HCT116 (cell line): ENCODE data around the gene TENM4. TPM values are rescaled to one million over a fixed set of nuclear protein-coding genes. Genes with fewer than 3 reads are reported as not detected.

Source experiments
- ATAC-seq: fragments of 200-7000 bp; cut with Tn5 transposase; 2 replicates; pipeline ENCODE4 v1.9.1; 2020; ENCODE audit warnings: mild to moderate bottlenecking, moderate library complexity
- BruUV-seq: library from RNA; stranded (reverse); fragments of 400-500 nt; replicated peaks from 2 replicates; lab custom pipeline; 2021; lab: Mats Ljungman, UMichigan
- CTCF ChIA-PET: fragments of 300-600 bp; sonication (Branson Sonifier 250); formaldehyde crosslinking; loops from one replicate; lab custom pipeline; 2021; ENCODE audit warnings: antibody characterized with exemption; lab: Charles Lee
- POLR2A ChIA-PET: fragments of 300-600, 350-600 bp; sonication (Branson Sonifier 250); formaldehyde crosslinking; loops from one replicate; lab custom pipeline; 2021; ENCODE audit warnings: antibody characterized with exemption; lab: Charles Lee
- RAD21 ChIA-PET, 2 experiments: fragments of 300-600 bp; sonication (Branson Sonifier 250); formaldehyde crosslinking; loops; one replicate each; lab custom pipeline; 2023; ENCODE audit warnings: low total read pairs in 2 of 2; ENCODE audit not compliant: uncharacterized antibody in 2 of 2, unreplicated experiment in 2 of 2, low non-redundant PET in 1 of 2; lab: Charles Lee
- DNase-seq: peaks from one replicate; pipeline ENCODE4 v3.0.0-alpha.2; 2010; ENCODE audit warnings: low read depth, low spot score
- H2AFZ ChIP-seq: fragments of 200-600 bp; shearing (Covaris generic), sonication (generic); 2 replicates; pipeline ENCODE4 v1.6.1; 2017; ENCODE audit warnings: low read depth, mixed run types, mixed read lengths, antibody characterized with exemption, low read length; ENCODE audit not compliant: poor library complexity, severe bottlenecking
- H3K27ac ChIP-seq: 2 replicates; pipeline ENCODE4 v1.5.1; 2012; ENCODE audit warnings: low read depth, low read length
- H3K27me3 ChIP-seq: fragments of 200-600 bp; sonication (generic); 2 replicates; pipeline ENCODE4 v1.6.1; 2016; ENCODE audit warnings: mixed run types, low read length, mixed read lengths; ENCODE audit not compliant: insufficient read depth
- H3K36me3 ChIP-seq, 2 experiments: fragments of 200-500 bp in 1 of 2; fragments of 200-600 bp in 1 of 2; sonication (Bioruptor generic) in 1 of 2; sonication (generic) in 1 of 2; 2 replicates each; pipeline versions ENCODE4 v1.5.1 to v1.6.1; 2014 to 2016; ENCODE audit warnings: low read length in 2 of 2, inconsistent platforms in 1 of 2, mixed read lengths in 1 of 2, mixed run types in 1 of 2; ENCODE audit not compliant: insufficient read depth in 2 of 2, control insufficient read depth in 1 of 2
- H3K4me1 ChIP-seq, 2 experiments: fragments of 200-600 bp in 1 of 2; sonication (generic) in 1 of 2; 2 replicates each; pipeline versions ENCODE4 v1.5.1 to v1.6.1; 2012 to 2017; ENCODE audit warnings: low read length in 2 of 2, inconsistent platforms in 1 of 2, mild to moderate bottlenecking in 1 of 2, mixed read lengths in 1 of 2, mixed run types in 1 of 2, moderate library complexity in 1 of 2; ENCODE audit not compliant: insufficient read depth in 2 of 2, control insufficient read depth in 1 of 2
- H3K4me2 ChIP-seq: fragments of 200-600 bp; sonication (generic); 2 replicates; pipeline ENCODE4 v1.6.1; 2017; ENCODE audit warnings: mixed run types, low read length, mixed read lengths
- H3K4me3 ChIP-seq, 2 experiments: fragments of 200-600 bp in 1 of 2; sonication (generic) in 1 of 2; replicated peaks in 1 of 2; 2 replicates each; pipeline ENCODE4 v1.5.1; 2011 to 2016; ENCODE audit warnings: low read length in 2 of 2, control low read depth in 1 of 2, low read depth in 1 of 2, mild to moderate bottlenecking in 1 of 2, mixed read lengths in 1 of 2, mixed run types in 1 of 2
- H3K79me2 ChIP-seq: fragments of 200-600 bp; sonication (generic); 2 replicates; pipeline ENCODE4 v1.6.1; 2017; ENCODE audit warnings: mild to moderate bottlenecking, mixed run types, low read length, moderate library complexity, mixed read lengths; ENCODE audit not compliant: insufficient read depth
- H3K9ac ChIP-seq: fragments of 200-600 bp; sonication (generic); 2 replicates; pipeline ENCODE4 v1.6.1; 2016; ENCODE audit warnings: low read length, mixed read lengths
- H3K9me2 ChIP-seq: fragments of 200-600 bp; sonication (generic), shearing (Covaris generic); 2 replicates; pipeline ENCODE4 v1.6.1; 2017; ENCODE audit warnings: mixed run types, mild to moderate bottlenecking, moderate library complexity; ENCODE audit not compliant: insufficient read depth
- H3K9me3 ChIP-seq, 2 experiments: fragments of 200-500 bp in 1 of 2; fragments of 200-600 bp in 1 of 2; sonication (Bioruptor generic) in 1 of 2; sonication (generic) in 1 of 2; 2 replicates each; pipeline ENCODE4 v1.6.1; 2014 to 2017; ENCODE audit warnings: low read length in 2 of 2, mixed read lengths in 2 of 2, inconsistent platforms in 1 of 2, low read depth in 1 of 2, mild to moderate bottlenecking in 1 of 2, mixed run types in 1 of 2, moderate library complexity in 1 of 2; ENCODE audit not compliant: control insufficient read depth in 1 of 2, insufficient read depth in 1 of 2
- H4K20me1 ChIP-seq: fragments of 200-600 bp; sonication (generic), shearing (Covaris generic); 2 replicates; pipeline ENCODE4 v1.6.1; 2017; ENCODE audit warnings: mixed run types, mild to moderate bottlenecking, moderate library complexity; ENCODE audit not compliant: insufficient read depth
- EZH2phosphoT487 ChIP-seq: fragments of 200-600 bp; IDR thresholded peaks from 2 replicates; pipeline ENCODE4 v1.6.1; 2018; ENCODE audit warnings: antibody characterized with exemption, borderline replicate concordance
- POLR2A ChIP-seq: IDR thresholded peaks from 2 replicates; pipeline ENCODE4 v1.7.0; 2011; ENCODE audit warnings: borderline replicate concordance; ENCODE audit not compliant: insufficient read depth, insufficient read length; ENCODE audit errors: extremely low read depth
- RAD21 ChIP-seq: IDR thresholded peaks from 2 replicates; pipeline ENCODE4 v1.6.1; 2012; ENCODE audit warnings: low read depth, mild to moderate bottlenecking
- SIN3A ChIP-seq: IDR thresholded peaks from 2 replicates; pipeline ENCODE4 v1.6.1; 2012; ENCODE audit warnings: low read depth
- YY1 ChIP-seq: IDR thresholded peaks from 2 replicates; pipeline ENCODE4 v1.6.1; 2011; ENCODE audit warnings: low read length, low read depth, moderate library complexity, mild to moderate bottlenecking; ENCODE audit not compliant: insufficient replicate concordance; ENCODE audit errors: extremely low read depth
- intact Hi-C: fragments of 100-400 bp; cut with micrococcal nuclease; formaldehyde crosslinking; loops from 2 replicates; pipeline ENCODE4 v1.10.0; 2022
- total RNA-seq: library from RNA; stranded (reverse); gene quantifications from one replicate; pipeline ENCODE4 v1.2.1, GENCODE V29; 2021; ENCODE audit not compliant: unreplicated experiment
- TF ChIP-seq, protein P1 (sequence below): IDR thresholded peaks from 2 replicates; pipeline ENCODE4 v1.6.1; 2012

The TENM4 gene
- total RNA-seq, 1 experiment from 2014 or later = 0.05 TPM

- intact Hi-C loops = no loop called here
- Histone ChIP-seq H3K4me3 (no peak overlapping the region), H3K4me1 (no peaks in the 10 kb centered on the region), H3K9me2 (no peaks in the 10 kb centered on the region), H2AFZ (no peak overlapping the region), H3K36me3 (no peaks in the 10 kb centered on the region), H3K9ac (no peak overlapping the region), H3K9me3 (no peaks in the 10 kb centered on the region), H3K27me3 (0 out of 2 replicates have a peak, but pooled peaks cover 3% of the 10 kb centered on the region), H3K27ac (no peak overlapping the region), H3K4me2 (no peak overlapping the region), H3K79me2 (no peaks in the 10 kb centered on the region), H4K20me1 (no peaks in the 10 kb centered on the region)
- ChIA-PET RAD21 (no interaction called here), CTCF (interaction anchor here (1.2 kb wide), 1 partner anchor 9 kb away, joined by 5 read pairs; no protein-coding TSS in a partner anchor), POLR2A (no interaction called here)
- no TSS peak for BruUV-seq
- ATAC-seq (no peak), DNase-seq (no peak)
- TF ChIP-seq SIN3A = no peak
- TF ChIP-seq, protein P1, sequence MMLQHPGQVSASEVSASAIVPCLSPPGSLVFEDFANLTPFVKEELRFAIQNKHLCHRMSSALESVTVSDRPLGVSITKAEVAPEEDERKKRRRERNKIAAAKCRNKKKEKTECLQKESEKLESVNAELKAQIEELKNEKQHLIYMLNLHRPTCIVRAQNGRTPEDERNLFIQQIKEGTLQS = no peak
- no peak for TF ChIP-seq RAD21
- no peak for TF ChIP-seq YY1
- TF ChIP-seq EZH2phosphoT487 = no peak
These were observed 633.5 kb downstream of the TENM4 start for GRCh38 chr11:78807351-78807750.

GRCh38 chr11:78806214-78807004 is 634.4 kb downstream of the TENM4 start:
- Histone ChIP-seq H3K79me2 (no peaks in the 10 kb centered on the region), H3K4me2 (no peak overlapping the region), H3K27ac (no peak overlapping the region), H4K20me1 (no peaks in the 10 kb centered on the region), H3K4me1 (no peaks in the 10 kb centered on the region), H3K9me3 (no peaks in the 10 kb centered on the region), H3K4me3 (no peak overlapping the region), H3K9ac (no peak overlapping the region), H3K27me3 (peaks cover 4% of the 10 kb centered on the region; the same call in 1 of the 2 replicates), H3K9me2 (no peaks in the 10 kb centered on the region), H3K36me3 (no peaks in the 10 kb centered on the region), H2AFZ (no peak overlapping the region)
- ChIA-PET RAD21 (no interaction called here), POLR2A (no interaction called here), CTCF (no interaction called here)
- no TSS peak for BruUV-seq
- DNase-seq = no peak
- no peak for TF ChIP-seq POLR2A
- intact Hi-C loops = no loop called here
- no peak for ATAC-seq
